Measurements from ENCODE around the gene SPATA2. TPM values are rescaled to one million over a fixed set of nuclear protein-coding genes. Genes with fewer than 3 reads are reported as not detected.

The SPATA2 gene
- total RNA-seq, 1 donor from 2014 or later: 8.0 TPM

- H3K27me3 Mint-ChIP-seq (ENCODE audit: low read depth): no peaks in the 10 kb centered on the region
- no peak for DNase-seq (ENCODE audit: low spot score in 2 of 2, unreplicated experiment in 2 of 2)
- H3K27ac Mint-ChIP-seq: no peak overlapping the region
- H3K4me1 Mint-ChIP-seq: no peaks in the 10 kb centered on the region
- H3K9me3 Mint-ChIP-seq: no peaks in the 10 kb centered on the region
- no peak overlapping the region for H3K4me3 Mint-ChIP-seq
- H3K36me3 Mint-ChIP-seq: peaks cover 23% of the 10 kb centered on the region
- TF ChIP-seq CTCF (IDR thresholded peaks at IDR 0.05; ENCODE audit: unreplicated experiment): no peak
Measured at GRCh38 chr20:49908258-49908565, 7.1 kb downstream of the SPATA2 start.

GRCh38 chr20:49907405-49908257, 7.7 kb downstream of the SPATA2 start:
- no peaks in the 10 kb centered on the region for H3K27me3 Mint-ChIP-seq (ENCODE audit: low read depth)
- H3K27ac Mint-ChIP-seq: no peak overlapping the region
- H3K9me3 Mint-ChIP-seq: no peaks in the 10 kb centered on the region
- peaks cover 23% of the 10 kb centered on the region for H3K36me3 Mint-ChIP-seq
- no peak for DNase-seq (ENCODE audit: low spot score in 2 of 2, unreplicated experiment in 2 of 2)
- no peak for TF ChIP-seq CTCF (IDR thresholded peaks at IDR 0.05; ENCODE audit: unreplicated experiment)
- no peak overlapping the region for H3K4me3 Mint-ChIP-seq
- no peaks in the 10 kb centered on the region for H3K4me1 Mint-ChIP-seq

- no peak for DNase-seq (ENCODE audit: low spot score in 2 of 2, unreplicated experiment in 2 of 2)
- peaks cover 23% of the 10 kb centered on the region for H3K36me3 Mint-ChIP-seq
- no peaks in the 10 kb centered on the region for H3K27me3 Mint-ChIP-seq (ENCODE audit: low read depth)
- H3K4me3 Mint-ChIP-seq: no peak overlapping the region
- H3K27ac Mint-ChIP-seq: no peak overlapping the region
- no peak for TF ChIP-seq CTCF (IDR thresholded peaks at IDR 0.05; ENCODE audit: unreplicated experiment)
- H3K9me3 Mint-ChIP-seq: no peaks in the 10 kb centered on the region
- no peaks in the 10 kb centered on the region for H3K4me1 Mint-ChIP-seq
Measured at GRCh38 chr20:49906615-49907154, 8.6 kb downstream of the SPATA2 start.

- Mint-ChIP-seq H3K27me3 (ENCODE audit: low read depth) (no peaks in the 10 kb centered on the region), H3K4me1 (no peaks in the 10 kb centered on the region), H3K4me3 (no peak overlapping the region), H3K27ac (no peak overlapping the region), H3K9me3 (no peaks in the 10 kb centered on the region), H3K36me3 (peaks cover 23% of the 10 kb centered on the region)
- no peak for DNase-seq (ENCODE audit: low spot score in 2 of 2, unreplicated experiment in 2 of 2)
- no peak for TF ChIP-seq CTCF (IDR thresholded peaks at IDR 0.05; ENCODE audit: unreplicated experiment)
Measured at GRCh38 chr20:49906101-49906604, 9.2 kb downstream of the SPATA2 start.

- TF ChIP-seq CTCF (IDR thresholded peaks at IDR 0.05; ENCODE audit: unreplicated experiment): no peak
- Mint-ChIP-seq H3K27ac (no peak overlapping the region), H3K27me3 (ENCODE audit: low read depth) (no peaks in the 10 kb centered on the region), H3K4me1 (no peaks in the 10 kb centered on the region), H3K4me3 (no peak overlapping the region), H3K9me3 (no peaks in the 10 kb centered on the region), H3K36me3 (peaks cover 23% of the 10 kb centered on the region)
- DNase-seq (ENCODE audit: low spot score in 2 of 2, unreplicated experiment in 2 of 2): no peak
Measured at GRCh38 chr20:49905415-49906091, 9.8 kb downstream of the SPATA2 start.
